Activated T-helper 1 cell treated with anti-CD3 and anti-CD28 coated beads, Interleukin-12 subunit alpha, Interleukin-12 subunit beta, Interleukin-2, Interleukin-4 antibody, amounts not matched to agents 30 ng/mL and 10 ng/mL and 1 ng/mL, durations not matched to agents 14 hours and 24 hours and 36 hours (primary cell): Measurements from ENCODE around the gene SLC25A47. TPM values are rescaled to one million over a fixed set of nuclear protein-coding genes. Genes with fewer than 3 reads are reported as not detected.
A peak's percentile ranks its signal among the peaks of the same experiment; 100 is the strongest.
"Not testable (repeated sequence)": the region's sequence is repeated elsewhere in the genome, so short reads cannot be mapped to it uniquely, and the experiment has no call there.

Experiments
- DNase-seq: peaks from one replicate; pipeline ENCODE4 v3.0.0; 2021; ENCODE audit warnings: low spot score
- H3K27ac Mint-ChIP-seq: one replicate; pipeline ENCODE4 v1.8.0; 2021; ENCODE audit warnings: mild to moderate bottlenecking, mixed read lengths
- H3K27me3 Mint-ChIP-seq: one replicate; pipeline ENCODE4 v1.8.0; 2022; ENCODE audit warnings: mild to moderate bottlenecking, moderate library complexity, mixed read lengths; ENCODE audit not compliant: insufficient read depth
- H3K36me3 Mint-ChIP-seq: one replicate; pipeline ENCODE4 v1.8.0; 2021; ENCODE audit warnings: low read depth, mixed read lengths
- H3K4me1 Mint-ChIP-seq: one replicate; pipeline ENCODE4 v1.8.0; 2021; ENCODE audit warnings: low read depth, mixed read lengths
- H3K4me3 Mint-ChIP-seq: one replicate; pipeline ENCODE4 v1.8.0; 2021; ENCODE audit warnings: mild to moderate bottlenecking, moderate library complexity, mixed read lengths
- H3K9me3 Mint-ChIP-seq: one replicate; pipeline ENCODE4 v1.8.0; 2021; ENCODE audit warnings: mixed read lengths
- intact Hi-C: fragments of 100-400 bp; cut with micrococcal nuclease; formaldehyde crosslinking; loops from one replicate; pipeline ENCODE4 v1.15.1; 2024
- total RNA-seq: library from RNA; stranded (reverse); gene quantifications from 2 replicates; pipeline ENCODE4 v1.2.3, GENCODE V29; 2022

Gene SLC25A47
- total RNA-seq, 1 donor from 2014 or later: not detected

GRCh38 chr14:100285021-100285912, 37.9 kb upstream of the SLC25A47 start:
- H3K9me3 Mint-ChIP-seq: no peaks in the 10 kb centered on the region
- peak; percentile 77 for DNase-seq
- H3K27ac Mint-ChIP-seq: no peak overlapping the region
- peaks cover 4% of the 10 kb centered on the region for H3K4me1 Mint-ChIP-seq
- H3K27me3 Mint-ChIP-seq: no peaks in the 10 kb centered on the region
- no peak overlapping the region for H3K4me3 Mint-ChIP-seq
- intact Hi-C loops: loop anchor here (1.0 kb wide), 4 partner anchors 20 to 92 kb away; no protein-coding TSS in a partner anchor
- peaks cover 4% of the 10 kb centered on the region for H3K36me3 Mint-ChIP-seq

GRCh38 chr14:100285913-100286400, 37.2 kb upstream of the SLC25A47 start:
- Mint-ChIP-seq H3K36me3 (peaks cover 4% of the 10 kb centered on the region), H3K27me3 (no peaks in the 10 kb centered on the region), H3K4me3 (peak overlapping the region; percentile 86), H3K9me3 (no peaks in the 10 kb centered on the region), H3K4me1 (peaks cover 4% of the 10 kb centered on the region), H3K27ac (peak overlapping the region; percentile 84)
- DNase-seq: no peak
- intact Hi-C loops: loop anchor here (1.0 kb wide), 4 partner anchors 19 to 91 kb away; no protein-coding TSS in a partner anchor

- H3K9me3 Mint-ChIP-seq: no peaks in the 10 kb centered on the region
- H3K4me1 Mint-ChIP-seq: peaks cover 4% of the 10 kb centered on the region
- H3K27me3 Mint-ChIP-seq: no peaks in the 10 kb centered on the region
- H3K36me3 Mint-ChIP-seq: peaks cover 4% of the 10 kb centered on the region
- intact Hi-C loops: no loop called here
- H3K27ac Mint-ChIP-seq: no peak overlapping the region
- DNase-seq: no peak
- peak overlapping the region; percentile 86 for H3K4me3 Mint-ChIP-seq
These were observed 36.5 kb upstream of the SLC25A47 start for GRCh38 chr14:100286484-100287191.

GRCh38 chr14:100287202-100287997, 35.7 kb upstream of the SLC25A47 start:
- no peaks in the 10 kb centered on the region for H3K27me3 Mint-ChIP-seq
- peak overlapping the region; percentile 86 for H3K4me3 Mint-ChIP-seq
- H3K4me1 Mint-ChIP-seq: peaks cover 4% of the 10 kb centered on the region
- H3K27ac Mint-ChIP-seq: no peak overlapping the region
- H3K9me3 Mint-ChIP-seq: no peaks in the 10 kb centered on the region
- intact Hi-C loops: no loop called here
- DNase-seq: no peak
- H3K36me3 Mint-ChIP-seq: peaks cover 1% of the 10 kb centered on the region

- H3K27ac Mint-ChIP-seq, H3K4me3 Mint-ChIP-seq, H3K27me3 Mint-ChIP-seq, H3K9me3 Mint-ChIP-seq, DNase-seq, H3K4me1 Mint-ChIP-seq, H3K36me3 Mint-ChIP-seq, intact Hi-C loops: not testable (repeated sequence)
These were observed 35.2 kb upstream of the SLC25A47 start for GRCh38 chr14:100287998-100288295.

GRCh38 chr14:100288382-100289185, 34.6 kb upstream of the SLC25A47 start:
- Mint-ChIP-seq H3K4me3 (no peak overlapping the region), H3K4me1 (peaks cover 4% of the 10 kb centered on the region), H3K27ac (no peak overlapping the region), H3K36me3 (no peaks in the 10 kb centered on the region), H3K27me3 (no peaks in the 10 kb centered on the region), H3K9me3 (no peaks in the 10 kb centered on the region)
- no peak for DNase-seq
- intact Hi-C loops: no loop called here

GRCh38 chr14:100289916-100290606, 33.1 kb upstream of the SLC25A47 start:
- Mint-ChIP-seq H3K9me3 (no peaks in the 10 kb centered on the region), H3K4me1 (peaks cover 4% of the 10 kb centered on the region), H3K36me3 (no peaks in the 10 kb centered on the region), H3K27ac (no peak overlapping the region), H3K27me3 (no peaks in the 10 kb centered on the region), H3K4me3 (no peak overlapping the region)
- intact Hi-C loops: no loop called here
- no peak for DNase-seq

GRCh38 chr14:100290607-100291304, 32.4 kb upstream of the SLC25A47 start:
- no peak overlapping the region for H3K4me3 Mint-ChIP-seq
- H3K36me3 Mint-ChIP-seq: no peaks in the 10 kb centered on the region
- DNase-seq: no peak
- H3K9me3 Mint-ChIP-seq: no peaks in the 10 kb centered on the region
- H3K27me3 Mint-ChIP-seq: no peaks in the 10 kb centered on the region
- H3K27ac Mint-ChIP-seq: no peak overlapping the region
- intact Hi-C loops: no loop called here
- peaks cover 4% of the 10 kb centered on the region for H3K4me1 Mint-ChIP-seq

- Mint-ChIP-seq H3K4me3 (no peak overlapping the region), H3K27ac (no peak overlapping the region), H3K27me3 (no peaks in the 10 kb centered on the region), H3K4me1 (no peaks in the 10 kb centered on the region), H3K9me3 (no peaks in the 10 kb centered on the region), H3K36me3 (no peaks in the 10 kb centered on the region)
- no peak for DNase-seq
- intact Hi-C loops: no loop called here
These were observed 31.6 kb upstream of the SLC25A47 start for GRCh38 chr14:100291305-100292075.

- H3K4me3 Mint-ChIP-seq: no peak overlapping the region
- no peaks in the 10 kb centered on the region for H3K4me1 Mint-ChIP-seq
- H3K9me3 Mint-ChIP-seq: no peaks in the 10 kb centered on the region
- H3K27ac Mint-ChIP-seq: no peak overlapping the region
- H3K27me3 Mint-ChIP-seq: no peaks in the 10 kb centered on the region
- H3K36me3 Mint-ChIP-seq: no peaks in the 10 kb centered on the region
- DNase-seq: no peak
- intact Hi-C loops: no loop called here
These were observed 30.8 kb upstream of the SLC25A47 start for GRCh38 chr14:100292301-100292775.
